Measurements from ENCODE around the gene THADA.

THADA gene

DNA sequence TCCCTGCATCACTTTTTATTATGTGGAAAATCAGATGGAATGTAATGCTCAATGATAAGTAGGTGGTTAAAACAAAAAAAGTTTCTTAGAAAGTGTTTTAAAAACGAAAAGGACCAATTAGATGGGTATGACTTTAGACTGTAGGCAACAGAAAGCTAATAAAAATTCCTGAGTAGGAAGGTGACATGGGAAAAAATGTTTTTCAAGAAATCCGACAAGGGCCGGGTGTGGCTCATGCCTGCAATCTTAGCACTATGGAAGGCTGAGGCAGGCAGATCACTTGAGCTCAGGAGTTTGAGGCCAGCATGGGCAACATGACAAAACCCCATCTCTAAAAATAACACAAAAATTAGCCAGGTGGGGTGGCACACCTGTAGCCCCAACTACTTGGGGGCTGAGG lies 126.1 kb downstream of the THADA start:
- no peak for DNase-seq (ENCODE audit: low read depth)
- TF ChIP-seq, protein P1, sequence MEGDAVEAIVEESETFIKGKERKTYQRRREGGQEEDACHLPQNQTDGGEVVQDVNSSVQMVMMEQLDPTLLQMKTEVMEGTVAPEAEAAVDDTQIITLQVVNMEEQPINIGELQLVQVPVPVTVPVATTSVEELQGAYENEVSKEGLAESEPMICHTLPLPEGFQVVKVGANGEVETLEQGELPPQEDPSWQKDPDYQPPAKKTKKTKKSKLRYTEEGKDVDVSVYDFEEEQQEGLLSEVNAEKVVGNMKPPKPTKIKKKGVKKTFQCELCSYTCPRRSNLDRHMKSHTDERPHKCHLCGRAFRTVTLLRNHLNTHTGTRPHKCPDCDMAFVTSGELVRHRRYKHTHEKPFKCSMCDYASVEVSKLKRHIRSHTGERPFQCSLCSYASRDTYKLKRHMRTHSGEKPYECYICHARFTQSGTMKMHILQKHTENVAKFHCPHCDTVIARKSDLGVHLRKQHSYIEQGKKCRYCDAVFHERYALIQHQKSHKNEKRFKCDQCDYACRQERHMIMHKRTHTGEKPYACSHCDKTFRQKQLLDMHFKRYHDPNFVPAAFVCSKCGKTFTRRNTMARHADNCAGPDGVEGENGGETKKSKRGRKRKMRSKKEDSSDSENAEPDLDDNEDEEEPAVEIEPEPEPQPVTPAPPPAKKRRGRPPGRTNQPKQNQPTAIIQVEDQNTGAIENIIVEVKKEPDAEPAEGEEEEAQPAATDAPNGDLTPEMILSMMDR (conservative IDR thresholded peaks at IDR 0.05; ENCODE audit: low read depth, low read length) = no peak
- no peak overlapping the region for H3K4me3 ChIP-seq (ENCODE audit: low read length)

DNA sequence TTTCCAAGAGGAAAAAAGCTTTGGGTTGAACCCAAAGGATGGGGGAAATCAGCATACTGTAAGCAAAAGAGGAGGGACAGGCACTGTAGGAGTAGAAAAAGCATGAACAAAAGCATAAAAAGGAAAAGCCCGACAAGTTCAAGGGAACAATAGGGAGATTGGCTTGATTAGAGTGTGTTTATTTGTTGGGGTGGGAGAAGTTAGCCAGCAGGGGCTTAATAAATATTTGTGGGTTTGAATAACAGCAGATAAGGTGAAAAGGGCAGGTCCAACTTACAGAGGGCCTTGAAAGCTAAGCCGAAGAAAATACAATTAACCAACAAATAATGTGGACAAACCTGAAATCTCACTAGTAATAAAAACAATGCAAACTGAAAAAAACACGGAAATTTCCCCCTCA lies 126.7 kb downstream of the THADA start:
- TF ChIP-seq, protein P1 (conservative IDR thresholded peaks at IDR 0.05; ENCODE audit: low read depth, low read length) = no peak
- no peak overlapping the region for H3K4me3 ChIP-seq (ENCODE audit: low read length)
- peak; percentile 81 for DNase-seq (ENCODE audit: low read depth)

- peak; percentile 83 for DNase-seq (ENCODE audit: low read depth)
- TF ChIP-seq, protein P1 (conservative IDR thresholded peaks at IDR 0.05; ENCODE audit: low read depth, low read length) = no peak
- no peak overlapping the region for H3K4me3 ChIP-seq (ENCODE audit: low read length)
Measured at GRCh38 chr2:43467891-43468290, 127.9 kb downstream of the THADA start.

- DNase-seq (ENCODE audit: low read depth) = peak; percentile 42
- H3K4me3 ChIP-seq (ENCODE audit: low read length) = no peak overlapping the region
- TF ChIP-seq, protein P1 (conservative IDR thresholded peaks at IDR 0.05; ENCODE audit: low read depth, low read length) = no peak
Measured at GRCh38 chr2:43465234-43465633, 130.6 kb downstream of the THADA start.

DNA sequence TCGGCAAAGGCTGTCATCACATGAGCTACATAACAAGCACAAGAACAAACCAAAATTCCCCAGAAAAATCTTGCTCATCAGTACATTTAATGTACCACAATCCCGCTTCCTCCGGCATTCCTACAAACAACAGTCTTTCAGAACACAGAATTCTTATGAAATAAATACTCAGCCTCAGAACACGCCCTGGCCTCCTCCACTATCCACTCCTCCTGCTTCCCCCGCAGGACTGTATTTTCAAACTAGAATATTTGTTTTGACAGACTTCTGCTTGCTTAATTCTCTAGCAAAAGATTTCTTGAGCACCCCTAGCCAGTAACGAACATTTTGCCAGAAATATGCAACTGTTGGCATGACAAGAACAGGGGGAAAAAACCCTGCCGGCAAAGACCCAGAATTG lies 131.2 kb downstream of the THADA start:
- DNase-seq (ENCODE audit: low read depth) = no peak
- H3K4me3 ChIP-seq (ENCODE audit: low read length) = no peak overlapping the region
- TF ChIP-seq, protein P1 (conservative IDR thresholded peaks at IDR 0.05; ENCODE audit: low read depth, low read length) = no peak

DNA sequence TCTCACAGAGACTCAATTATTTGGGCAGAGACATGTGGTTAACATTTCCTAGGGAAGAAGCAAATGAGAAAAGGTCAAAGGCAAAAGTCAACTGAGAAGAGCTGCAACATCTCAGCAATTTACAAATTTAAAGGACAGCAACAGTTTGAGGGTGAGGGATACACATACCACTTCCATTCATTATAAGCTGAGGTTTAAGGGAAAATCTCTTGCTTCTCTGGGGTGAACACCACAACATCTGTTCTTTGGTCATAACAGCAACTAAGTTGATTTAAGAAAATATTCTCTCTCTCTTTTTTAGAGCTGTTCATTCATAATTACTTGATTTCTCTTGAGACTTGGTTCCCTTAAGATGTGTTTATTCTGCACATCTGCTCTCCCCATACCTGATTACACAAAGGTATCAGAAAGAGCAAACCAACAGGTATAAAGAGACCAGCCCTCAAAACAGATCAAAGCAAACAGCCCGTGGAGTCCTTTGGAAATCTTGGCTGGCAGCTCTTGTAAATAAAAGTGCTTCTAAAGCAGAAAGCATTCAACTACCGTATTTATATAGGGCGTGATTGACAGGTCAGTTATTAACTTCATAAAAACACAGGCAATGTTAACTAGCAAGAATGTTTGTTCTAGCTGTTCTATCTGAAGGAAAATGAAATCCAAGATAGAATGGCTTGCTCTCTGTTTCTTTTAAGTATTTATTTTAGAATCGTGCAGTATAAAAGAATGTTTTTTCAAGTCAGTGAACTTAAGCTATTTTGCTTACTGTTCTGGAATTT lies 132.8 kb downstream of the THADA start:
- DNase-seq (ENCODE audit: low read depth) = no peak
- no peak overlapping the region for H3K4me3 ChIP-seq (ENCODE audit: low read length)
- TF ChIP-seq, protein P1 (conservative IDR thresholded peaks at IDR 0.05; ENCODE audit: low read depth, low read length) = no peak

GRCh38 chr2:43461453-43462073 lies 134.3 kb downstream of the THADA start:
- no peak for DNase-seq (ENCODE audit: low read depth)
- H3K4me3 ChIP-seq (ENCODE audit: low read length) = no peak overlapping the region
- TF ChIP-seq, protein P1 (conservative IDR thresholded peaks at IDR 0.05; ENCODE audit: low read depth, low read length) = no peak

All from retinal pigment epithelial cell (primary cell).